ENCODE data around the gene BICRAL. TPM values are rescaled to one million over a fixed set of nuclear protein-coding genes. Genes with fewer than 3 reads are reported as not detected.

BICRAL gene
- total and polyA plus RNA-seq, 2 experiments from 2014 or later, result 2.5 to 5.4 TPM

DNA sequence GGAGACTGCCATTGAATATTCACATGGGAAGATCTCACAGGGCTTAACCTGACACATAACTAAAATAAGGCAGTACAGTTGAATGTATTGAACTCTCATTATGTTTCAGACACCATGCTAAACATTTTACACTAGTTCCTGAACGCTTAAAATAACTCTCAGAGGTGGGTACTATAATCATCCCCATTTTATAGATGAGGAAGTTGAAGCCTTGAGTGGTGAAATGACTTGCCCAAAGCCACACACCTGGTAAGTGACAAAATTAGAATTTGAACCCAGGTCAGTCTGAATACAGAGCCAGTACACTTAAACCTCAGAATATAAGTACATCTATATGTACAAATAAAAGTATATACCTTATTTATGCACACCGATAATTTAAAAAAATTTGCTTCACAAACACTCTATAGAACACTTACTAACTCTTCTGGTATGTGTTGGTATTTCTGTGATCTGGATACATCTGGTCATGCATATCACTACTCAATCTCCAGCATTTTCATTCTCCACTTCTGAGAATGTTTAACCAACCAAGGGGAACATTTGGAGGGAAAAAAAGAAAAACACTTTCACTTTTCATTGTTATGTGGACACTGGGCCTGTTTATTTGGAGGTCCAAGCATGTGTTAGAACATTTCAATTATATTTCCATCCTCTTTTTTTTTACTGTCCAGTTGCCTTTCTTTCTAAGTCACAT lies 4.6 kb upstream of the BICRAL start:
- Histone ChIP-seq H3K27me3 (replicated peaks; ENCODE audit: insufficient read depth) (no peaks in the 10 kb centered on the region), H4K20me1 (ENCODE audit: insufficient read depth) (no peaks in the 10 kb centered on the region), H3K79me2 (ENCODE audit: insufficient read depth) (peaks cover 15% of the 10 kb centered on the region), H3F3A (ENCODE audit: insufficient read depth) (peaks cover 14% of the 10 kb centered on the region; the same call in 1 of the 2 replicates), H3K4me2 (ENCODE audit: unreplicated experiment) (peak overlapping the region; percentile 19), H3K9me2 (ENCODE audit: insufficient read depth) (no peaks in the 10 kb centered on the region), H3K4me3 (no peak overlapping the region), H3K4me1 (ENCODE audit: insufficient read depth) (peaks cover 16% of the 10 kb centered on the region; the same call in 1 of the 2 replicates), H2AFZ (0 out of 2 replicates have a peak overlapping the region, but pooled peaks have one; percentile 6), H3K36me3 (ENCODE audit: low read depth) (no peaks in the 10 kb centered on the region), H3K9me3 (ENCODE audit: low read depth) (no peaks in the 10 kb centered on the region), H3K9ac (no peak overlapping the region), H3K27ac (0 out of 2 replicates have a peak overlapping the region, but pooled peaks have one; percentile 1)
- TF ChIP-seq EZH2 (IDR thresholded peaks at IDR 0.05; ENCODE audit: insufficient read depth, poor library complexity, severe bottlenecking) (no peak), EZH2phosphoT487 (IDR thresholded peaks at IDR 0.05; ENCODE audit: insufficient read depth, low read depth) (no peak)
- 68% methylated on average over 2 of the region's 2 CpGs for WGBS, 2 experiments (ENCODE audit: low coverage in 1 of 2, low lambda C conversion rate in 2 of 2, missing lambda C conversion rate in 2 of 2)
- DNase-seq, result peak; percentile 50
- in situ Hi-C loops (cut with MboI), result no loop called here

DNA sequence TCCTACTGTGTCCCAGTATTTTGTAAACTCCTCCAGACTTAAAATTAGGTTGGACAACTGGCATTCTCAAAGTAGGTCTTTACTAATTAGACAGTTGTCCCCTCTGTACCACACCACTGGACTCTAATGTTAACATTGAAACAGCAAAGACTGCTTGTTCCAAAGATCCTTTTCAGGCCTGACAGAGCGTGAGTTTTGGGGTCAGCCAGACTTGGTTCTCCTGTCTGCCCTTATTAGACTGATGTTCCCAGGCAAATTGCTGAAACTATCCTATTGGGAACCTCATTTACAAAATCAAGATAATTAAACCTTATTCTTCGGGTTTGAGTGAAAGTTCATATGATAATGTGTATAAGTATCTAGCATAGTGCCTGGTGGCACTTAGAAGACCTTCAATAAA lies 3.7 kb upstream of the BICRAL start:
- no peaks in the 10 kb centered on the region for H3K9me3 ChIP-seq (ENCODE audit: low read depth)

DNA sequence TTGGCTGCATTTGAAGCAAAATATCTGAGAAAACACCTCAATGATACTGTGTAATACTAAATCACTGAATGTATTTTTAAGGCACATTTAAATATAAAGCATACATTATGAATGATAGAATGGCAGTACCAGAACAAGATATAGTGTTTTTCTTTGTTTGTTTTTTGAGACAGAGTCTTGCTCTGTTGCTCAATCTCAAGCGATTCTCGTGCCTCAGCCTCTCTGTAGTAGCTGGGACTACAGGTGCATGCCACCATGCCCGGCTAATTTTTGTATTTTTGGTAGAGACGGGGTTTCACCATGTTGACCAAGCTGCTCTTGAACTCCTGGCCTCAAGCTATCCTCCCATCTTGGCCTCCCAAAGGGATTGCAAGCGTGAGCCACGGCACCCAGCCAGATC lies 2.3 kb upstream of the BICRAL start:
- Histone ChIP-seq H2AFZ (no peak overlapping the region), H3K27ac (no peak overlapping the region), H3K4me3 (no peak overlapping the region), H3K79me2 (ENCODE audit: insufficient read depth) (peaks cover 27% of the 10 kb centered on the region), H3K9me2 (ENCODE audit: insufficient read depth) (no peaks in the 10 kb centered on the region), H3K36me3 (ENCODE audit: low read depth) (no peaks in the 10 kb centered on the region), H3K9ac (no peak overlapping the region), H4K20me1 (ENCODE audit: insufficient read depth) (no peaks in the 10 kb centered on the region), H3K27me3 (replicated peaks; ENCODE audit: insufficient read depth) (no peaks in the 10 kb centered on the region), H3K4me2 (ENCODE audit: unreplicated experiment) (no peak overlapping the region), H3K4me1 (ENCODE audit: insufficient read depth) (peaks cover 16% of the 10 kb centered on the region), H3K9me3 (ENCODE audit: low read depth) (no peaks in the 10 kb centered on the region), H3F3A (ENCODE audit: insufficient read depth) (peaks cover 20% of the 10 kb centered on the region; the same call in 1 of the 2 replicates)
- WGBS, 2 experiments (ENCODE audit: low coverage in 1 of 2, low lambda C conversion rate in 2 of 2, missing lambda C conversion rate in 2 of 2), result 90 to 91% methylated on average over 6 of the region's 6 CpGs
- in situ Hi-C loops (cut with MboI), result no loop called here
- TF ChIP-seq EZH2phosphoT487 (IDR thresholded peaks at IDR 0.05; ENCODE audit: insufficient read depth, low read depth), result no peak
- TF ChIP-seq EZH2 (IDR thresholded peaks at IDR 0.05; ENCODE audit: insufficient read depth, poor library complexity, severe bottlenecking), result no peak
- no peak for DNase-seq

More for the DNA sequence above, 3.7 kb upstream of the BICRAL start:
- Histone ChIP-seq H4K20me1 (ENCODE audit: insufficient read depth) (no peaks in the 10 kb centered on the region), H3F3A (ENCODE audit: insufficient read depth) (peaks cover 14% of the 10 kb centered on the region; the same call in 1 of the 2 replicates), H3K79me2 (ENCODE audit: insufficient read depth) (peaks cover 15% of the 10 kb centered on the region), H3K27ac (no peak overlapping the region), H3K9me2 (ENCODE audit: insufficient read depth) (no peaks in the 10 kb centered on the region), H3K4me1 (ENCODE audit: insufficient read depth) (peaks cover 16% of the 10 kb centered on the region; the same call in 1 of the 2 replicates), H3K4me3 (no peak overlapping the region), H3K27me3 (replicated peaks; ENCODE audit: insufficient read depth) (no peaks in the 10 kb centered on the region), H3K36me3 (ENCODE audit: low read depth) (no peaks in the 10 kb centered on the region), H2AFZ (no peak overlapping the region), H3K9ac (no peak overlapping the region), H3K4me2 (ENCODE audit: unreplicated experiment) (peak overlapping the region; percentile 19)
- WGBS, 2 experiments (ENCODE audit: low coverage in 1 of 2, low lambda C conversion rate in 2 of 2, missing lambda C conversion rate in 2 of 2), result 50 to 53% methylated on average over 2 of the region's 2 CpGs
- TF ChIP-seq EZH2phosphoT487 (IDR thresholded peaks at IDR 0.05; ENCODE audit: insufficient read depth, low read depth) (no peak), EZH2 (IDR thresholded peaks at IDR 0.05; ENCODE audit: insufficient read depth, poor library complexity, severe bottlenecking) (no peak)
- in situ Hi-C loops (cut with MboI), result no loop called here
- no peak for DNase-seq

DNA sequence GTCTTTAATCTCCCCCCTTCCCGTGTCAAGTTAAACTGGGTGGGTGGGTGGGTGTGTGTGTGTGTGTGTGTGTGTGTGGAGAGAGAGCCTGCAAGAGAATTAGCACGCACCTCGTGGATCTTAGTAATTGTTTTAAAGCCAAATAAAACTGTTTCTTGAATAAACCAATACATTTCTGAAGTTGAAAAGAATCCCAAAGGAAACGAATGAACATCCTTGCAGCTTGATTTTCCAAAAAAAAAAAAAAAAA lies 381 bp upstream of the BICRAL start:
- 5% methylated on average over 4 of the region's 4 CpGs for WGBS, 2 experiments (ENCODE audit: low coverage in 1 of 2, low lambda C conversion rate in 2 of 2, missing lambda C conversion rate in 2 of 2)
- H2AFZ ChIP-seq, result no peak overlapping the region
- H3K4me3 ChIP-seq, result peak overlapping the region; percentile 82
- in situ Hi-C loops (cut with MboI), result no loop called here
- H4K20me1 ChIP-seq (ENCODE audit: insufficient read depth), result no peaks in the 10 kb centered on the region
- H3K9me2 ChIP-seq (ENCODE audit: insufficient read depth), result no peaks in the 10 kb centered on the region
- H3K9me3 ChIP-seq (ENCODE audit: low read depth), result no peaks in the 10 kb centered on the region
- H3F3A ChIP-seq (ENCODE audit: insufficient read depth), result peaks cover 30% of the 10 kb centered on the region; the same call in 1 of the 2 replicates
- H3K9ac ChIP-seq, result peak overlapping the region; percentile 99
- peaks cover 30% of the 10 kb centered on the region for H3K4me1 ChIP-seq (ENCODE audit: insufficient read depth)
- DNase-seq, result no peak
- H3K36me3 ChIP-seq (ENCODE audit: low read depth), result no peaks in the 10 kb centered on the region
- peak overlapping the region; percentile 96 for H3K27ac ChIP-seq
- no peaks in the 10 kb centered on the region for H3K27me3 ChIP-seq (replicated peaks; ENCODE audit: insufficient read depth)
- H3K79me2 ChIP-seq (ENCODE audit: insufficient read depth), result peaks cover 47% of the 10 kb centered on the region
- TF ChIP-seq EZH2phosphoT487 (IDR thresholded peaks at IDR 0.05; ENCODE audit: insufficient read depth, low read depth) (no peak), EZH2 (IDR thresholded peaks at IDR 0.05; ENCODE audit: insufficient read depth, poor library complexity, severe bottlenecking) (no peak)
- H3K4me2 ChIP-seq (ENCODE audit: unreplicated experiment), result peak overlapping the region; percentile 81
